MCF 10A (cell line): ENCODE measurements around the gene C1orf116. TPM values are rescaled to one million over a fixed set of nuclear protein-coding genes. Genes with fewer than 3 reads are reported as not detected.

Experiments used
- BruUV-seq: library from RNA; stranded (reverse); fragments of 400-500 nt; replicated peaks from 2 replicates; lab custom pipeline; 2021; lab: Mats Ljungman, UMichigan
- CTCF ChIA-PET: fragments of 300-600 bp; sonication (Branson Sonifier 250); formaldehyde crosslinking; extraction: SDS; loops from one replicate; lab custom pipeline; 2021; ENCODE audit warnings: antibody characterized with exemption, inconsistent platforms; lab: Yijun Ruan, JAX
- POLR2A ChIA-PET: fragments of 300-600, 350-650 bp; sonication (Branson Sonifier 250); formaldehyde crosslinking; extraction: SDS; loops from one replicate; lab custom pipeline; 2020; ENCODE audit warnings: antibody characterized with exemption, inconsistent platforms; lab: Yijun Ruan, JAX
- DNase-seq: peaks from one replicate; pipeline ENCODE4 v3.0.0-alpha.2; 2018; ENCODE audit not compliant: unreplicated experiment
- H3K27ac Mint-ChIP-seq: one replicate; pipeline ENCODE4 v1.8.0; 2022; ENCODE audit warnings: mild to moderate bottlenecking, low read depth, mixed read lengths; ENCODE audit not compliant: unreplicated experiment
- H3K27me3 Mint-ChIP-seq: one replicate; pipeline ENCODE4 v1.8.0; 2022; ENCODE audit warnings: mixed read lengths; ENCODE audit not compliant: insufficient read depth, unreplicated experiment
- H3K36me3 Mint-ChIP-seq: one replicate; pipeline ENCODE4 v1.8.0; 2022; ENCODE audit warnings: mild to moderate bottlenecking, moderate library complexity, mixed read lengths; ENCODE audit not compliant: insufficient read depth, unreplicated experiment
- H3K4me1 Mint-ChIP-seq: one replicate; pipeline ENCODE4 v1.8.0; 2022; ENCODE audit warnings: mixed read lengths; ENCODE audit not compliant: insufficient read depth, unreplicated experiment
- H3K4me3 Mint-ChIP-seq: one replicate; pipeline ENCODE4 v1.8.0; 2022; ENCODE audit warnings: mild to moderate bottlenecking, moderate library complexity, mixed read lengths; ENCODE audit not compliant: unreplicated experiment
- H3K9me3 Mint-ChIP-seq: one replicate; pipeline ENCODE4 v1.8.0; 2022; ENCODE audit warnings: mixed read lengths; ENCODE audit not compliant: unreplicated experiment
- CTCF ChIP-seq: fragments of 200-600 bp; IDR thresholded peaks from one replicate; pipeline ENCODE4 v1.8.0; 2022; ENCODE audit warnings: antibody characterized with exemption, mild to moderate bottlenecking; ENCODE audit not compliant: unreplicated experiment
- intact Hi-C: fragments of 100-400 bp; cut with micrococcal nuclease; formaldehyde crosslinking; loops from 2 replicates; pipeline ENCODE4 v1.14.1; 2022
- total RNA-seq: library from RNA; stranded (reverse); gene quantifications from 2 replicates; pipeline ENCODE4 v1.2.3, GENCODE V29; 2022

Gene C1orf116
- total RNA-seq, 1 experiment from 2014 or later = 35.4 TPM

DNA sequence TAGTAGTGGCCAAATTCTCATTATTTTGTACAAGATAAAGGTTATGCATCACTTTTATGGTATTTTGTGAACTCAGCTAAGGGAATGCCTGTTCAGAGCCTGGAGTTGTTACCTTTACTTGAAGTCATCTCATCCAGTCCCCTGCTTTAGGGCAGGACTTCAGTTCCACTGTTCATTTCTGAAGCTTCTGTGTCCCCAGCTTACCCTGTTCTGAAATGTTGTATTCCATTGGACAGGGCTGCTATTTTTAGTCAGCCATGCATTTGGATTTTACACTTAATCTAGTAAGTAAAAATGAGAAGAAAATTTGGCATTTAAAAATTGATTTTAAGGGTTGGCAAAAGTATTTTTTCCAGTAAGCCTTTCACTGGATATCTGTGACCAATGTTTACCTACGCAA lies 44.5 kb upstream of the C1orf116 start:
- no peak for TF ChIP-seq CTCF
- Mint-ChIP-seq H3K27ac (no peak overlapping the region), H3K4me3 (no peak overlapping the region), H3K36me3 (no peaks in the 10 kb centered on the region), H3K27me3 (peaks cover under 1% of the 10 kb centered on the region), H3K4me1 (peaks cover 23% of the 10 kb centered on the region), H3K9me3 (no peaks in the 10 kb centered on the region)
- ChIA-PET CTCF (interaction anchor here (0.5 to 9.9 kb wide), 13 partner anchors 13 to 600 kb away, joined by 3 to 146 read pairs (median 5); partner anchors contain the start of genes PFKFB2 and YOD1), POLR2A (interaction anchor here (1.2 to 11.2 kb wide), 5 partner anchors 24 to 676 kb away, joined by 3 to 399 read pairs (median 84); partner anchors contain the start of genes C1orf116, PFKFB2 and YOD1)
- no TSS peak for BruUV-seq
- intact Hi-C loops = loop anchor here (1.0 to 10.0 kb wide), 6 partner anchors 27 to 602 kb away; partner anchors contain the start of genes DYRK3 and IKBKE
- no peak for DNase-seq

DNA sequence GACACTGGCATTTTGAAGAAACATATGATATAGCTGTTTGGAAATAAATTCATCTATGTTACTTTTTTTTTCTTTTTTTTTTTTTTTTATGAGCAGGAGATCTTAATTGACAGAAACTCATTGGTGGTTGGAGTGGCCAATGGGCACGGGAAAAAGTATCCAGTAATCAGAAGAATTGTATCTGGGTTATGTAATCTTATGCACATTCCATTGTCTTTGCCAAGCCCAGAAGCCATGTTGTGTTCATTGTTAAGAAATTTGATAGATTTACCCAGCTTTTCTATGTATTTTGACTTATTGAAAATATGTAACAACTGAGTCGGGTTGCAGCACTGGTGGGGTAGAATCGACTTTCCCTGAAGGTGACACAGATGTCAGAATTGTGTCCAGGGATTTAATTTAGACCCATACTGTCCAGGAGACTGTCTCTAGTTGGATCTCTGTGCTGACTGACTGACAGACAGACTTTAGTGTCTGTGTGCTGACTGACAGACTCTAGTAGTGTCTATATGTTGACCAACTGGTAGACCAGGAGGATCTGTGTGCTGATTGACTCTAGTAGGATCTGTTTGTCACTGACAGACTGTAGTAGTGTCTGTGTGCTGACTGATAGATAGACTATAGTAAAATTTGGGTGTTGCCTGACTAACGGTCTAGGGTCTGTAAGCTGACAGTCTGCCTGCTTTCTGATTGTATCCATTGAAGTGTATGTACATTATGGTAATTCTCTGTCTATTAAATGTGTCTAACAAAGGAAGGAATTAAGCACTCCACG lies 43.8 kb upstream of the C1orf116 start:
- POLR2A ChIA-PET = interaction anchor here (1.0 to 11.2 kb wide), 9 partner anchors 14 to 677 kb away, joined by 3 to 399 read pairs (median 6); partner anchors contain the start of genes C1orf116, PFKFB2 and YOD1
- H3K27me3 Mint-ChIP-seq = no peaks in the 10 kb centered on the region
- no peaks in the 10 kb centered on the region for H3K36me3 Mint-ChIP-seq
- H3K4me3 Mint-ChIP-seq = no peak overlapping the region
- H3K4me1 Mint-ChIP-seq = peaks cover 23% of the 10 kb centered on the region
- no peaks in the 10 kb centered on the region for H3K9me3 Mint-ChIP-seq
- TF ChIP-seq CTCF = no peak
- intact Hi-C loops = loop anchor here (10.0 kb wide), 2 partner anchors 442 to 602 kb away; partner anchors contain the start of genes DYRK3 and IKBKE
- H3K27ac Mint-ChIP-seq = no peak overlapping the region
- no peak for DNase-seq
- BruUV-seq = no TSS peak
- CTCF ChIA-PET = interaction anchor here (0.5 to 9.9 kb wide), 28 partner anchors 8 to 600 kb away, joined by 3 to 146 read pairs (median 5); partner anchors contain the start of genes C1orf116, C4BPB, IL20 and PFKFB2

GRCh38 chr1:207073906-207074820 lies 41.6 kb upstream of the C1orf116 start:
- no TSS peak for BruUV-seq
- peaks cover 8% of the 10 kb centered on the region for H3K36me3 Mint-ChIP-seq
- no peaks in the 10 kb centered on the region for H3K27me3 Mint-ChIP-seq
- peaks cover 23% of the 10 kb centered on the region for H3K4me1 Mint-ChIP-seq
- CTCF ChIA-PET = interaction anchor here (0.6 to 9.9 kb wide), 26 partner anchors 10 to 528 kb away, joined by 3 to 146 read pairs (median 4); partner anchors contain the start of genes C1orf116, PFKFB2 and YOD1
- no peak overlapping the region for H3K27ac Mint-ChIP-seq
- intact Hi-C loops = loop anchor here (2.0 to 10.0 kb wide), 3 partner anchors 339 to 599 kb away; partner anchors contain the start of genes DYRK3 and IKBKE
- DNase-seq = peak; percentile 77
- TF ChIP-seq CTCF = no peak
- H3K9me3 Mint-ChIP-seq = no peaks in the 10 kb centered on the region
- no peak overlapping the region for H3K4me3 Mint-ChIP-seq
- POLR2A ChIA-PET = interaction anchor here (0.6 to 11.2 kb wide), 20 partner anchors 12 to 635 kb away, joined by 3 to 399 read pairs (median 3); partner anchors contain the start of genes C1orf116, CD55, DYRK3 and PFKFB2
